Fibroblast of skin of left quadriceps (primary cell): ENCODE data around the gene OSTN.

Experiments used
- DNase-seq, 2 experiments: peaks; one replicate each; pipeline ENCODE4 v3.0.0-alpha.2; 2013; ENCODE audit warnings: low read depth in 2 of 2

The OSTN gene

GRCh38 chr3:191313296-191313695, 114.3 kb downstream of the OSTN start:
- DNase-seq, result no peak

GRCh38 chr3:191314109-191314728, 115.2 kb downstream of the OSTN start:
- no peak for DNase-seq
